ENCODE data around the gene TRAK1.

The TRAK1 gene

DNA sequence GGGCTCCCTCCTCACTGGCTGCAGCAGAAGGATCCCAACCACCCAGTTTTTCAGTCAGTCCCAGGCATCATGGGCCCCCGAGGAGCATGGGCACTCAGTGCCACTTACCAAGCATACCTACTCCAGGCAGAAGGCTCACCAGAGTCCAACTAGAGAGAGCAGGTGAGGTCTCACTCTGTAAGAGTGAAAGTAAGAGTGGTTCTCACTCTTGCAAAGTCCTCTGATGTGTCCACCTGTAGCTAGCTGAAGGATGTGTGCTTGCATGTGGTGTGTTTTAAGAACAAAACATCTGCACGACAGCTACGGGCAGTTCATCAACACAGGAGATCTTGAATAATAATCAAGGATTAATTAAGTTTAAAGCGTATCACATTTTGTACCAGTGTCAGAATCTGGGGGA lies 125.1 kb downstream of the TRAK1 start:
- no peak overlapping the region for H3K4me3 ChIP-seq (replicated peaks; ENCODE audit: low read depth, low read length)
- TF ChIP-seq, protein P1, sequence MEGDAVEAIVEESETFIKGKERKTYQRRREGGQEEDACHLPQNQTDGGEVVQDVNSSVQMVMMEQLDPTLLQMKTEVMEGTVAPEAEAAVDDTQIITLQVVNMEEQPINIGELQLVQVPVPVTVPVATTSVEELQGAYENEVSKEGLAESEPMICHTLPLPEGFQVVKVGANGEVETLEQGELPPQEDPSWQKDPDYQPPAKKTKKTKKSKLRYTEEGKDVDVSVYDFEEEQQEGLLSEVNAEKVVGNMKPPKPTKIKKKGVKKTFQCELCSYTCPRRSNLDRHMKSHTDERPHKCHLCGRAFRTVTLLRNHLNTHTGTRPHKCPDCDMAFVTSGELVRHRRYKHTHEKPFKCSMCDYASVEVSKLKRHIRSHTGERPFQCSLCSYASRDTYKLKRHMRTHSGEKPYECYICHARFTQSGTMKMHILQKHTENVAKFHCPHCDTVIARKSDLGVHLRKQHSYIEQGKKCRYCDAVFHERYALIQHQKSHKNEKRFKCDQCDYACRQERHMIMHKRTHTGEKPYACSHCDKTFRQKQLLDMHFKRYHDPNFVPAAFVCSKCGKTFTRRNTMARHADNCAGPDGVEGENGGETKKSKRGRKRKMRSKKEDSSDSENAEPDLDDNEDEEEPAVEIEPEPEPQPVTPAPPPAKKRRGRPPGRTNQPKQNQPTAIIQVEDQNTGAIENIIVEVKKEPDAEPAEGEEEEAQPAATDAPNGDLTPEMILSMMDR (IDR thresholded peaks at IDR 0.05; ENCODE audit: low read depth, low read length, missing control alignments), result no peak
- DNase-seq (ENCODE audit: extremely low read depth, low read depth), result no peak

DNA sequence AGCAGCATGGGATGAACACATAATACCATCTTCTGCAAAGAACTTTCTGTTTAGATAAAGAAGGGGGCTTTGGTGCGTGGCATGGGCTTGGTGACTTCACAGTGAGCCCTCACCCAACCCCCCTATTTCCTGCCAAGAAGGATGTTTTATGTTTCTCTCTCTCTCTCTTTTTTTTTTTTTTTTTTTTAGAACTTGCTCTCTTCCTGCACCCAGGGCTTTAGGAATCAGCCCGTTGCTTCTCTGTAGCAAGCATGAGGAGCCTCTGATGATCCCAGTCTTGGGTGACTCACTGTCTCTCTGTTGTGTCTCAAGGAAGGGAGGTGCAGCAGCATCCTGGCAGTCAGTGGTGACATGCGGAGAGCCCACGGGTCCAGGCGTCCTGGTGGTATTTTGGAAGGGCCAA lies 125.8 kb downstream of the TRAK1 start:
- no peak overlapping the region for H3K4me3 ChIP-seq (replicated peaks; ENCODE audit: low read depth, low read length)
- TF ChIP-seq, protein P1 (IDR thresholded peaks at IDR 0.05; ENCODE audit: low read depth, low read length, missing control alignments), result no peak
- no peak for DNase-seq (ENCODE audit: extremely low read depth, low read depth)

DNA sequence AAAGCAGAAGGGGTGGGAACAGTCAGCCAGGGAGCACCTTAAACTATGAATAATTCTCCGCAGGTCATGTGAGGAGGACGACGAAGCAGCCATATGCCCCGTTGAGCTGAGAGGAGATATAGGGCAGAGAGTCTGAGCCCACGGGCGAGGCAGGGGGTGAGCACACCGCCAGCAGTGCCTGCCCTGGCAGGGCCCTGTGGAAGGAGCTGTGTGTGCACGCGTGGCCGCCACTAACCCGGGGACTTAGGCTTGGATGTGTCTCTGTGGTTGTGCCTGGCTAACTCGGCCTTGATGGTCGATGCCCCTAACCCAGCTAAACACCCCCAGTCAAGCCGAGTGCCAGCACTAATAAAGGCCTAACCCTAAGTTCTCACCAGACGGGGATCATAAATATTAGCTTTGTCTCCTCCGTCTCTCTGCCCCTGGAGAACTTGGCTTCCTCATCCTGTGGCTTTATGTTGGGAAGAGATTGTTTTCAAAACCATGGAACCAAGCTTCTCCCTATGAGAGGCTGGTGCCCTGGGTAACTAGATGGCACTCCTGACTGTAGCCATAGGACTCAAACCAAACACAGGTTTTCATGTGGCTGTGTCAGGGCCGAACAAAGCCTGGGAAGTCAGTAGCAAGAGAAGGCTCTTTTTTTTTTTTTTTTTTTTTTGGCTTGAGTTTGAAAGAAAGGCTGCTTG lies 129.4 kb downstream of the TRAK1 start:
- H3K4me3 ChIP-seq (replicated peaks; ENCODE audit: low read depth, low read length), result no peak overlapping the region
- TF ChIP-seq, protein P1 (IDR thresholded peaks at IDR 0.05; ENCODE audit: low read depth, low read length, missing control alignments), result no peak
- DNase-seq (ENCODE audit: extremely low read depth, low read depth), result no peak

DNA sequence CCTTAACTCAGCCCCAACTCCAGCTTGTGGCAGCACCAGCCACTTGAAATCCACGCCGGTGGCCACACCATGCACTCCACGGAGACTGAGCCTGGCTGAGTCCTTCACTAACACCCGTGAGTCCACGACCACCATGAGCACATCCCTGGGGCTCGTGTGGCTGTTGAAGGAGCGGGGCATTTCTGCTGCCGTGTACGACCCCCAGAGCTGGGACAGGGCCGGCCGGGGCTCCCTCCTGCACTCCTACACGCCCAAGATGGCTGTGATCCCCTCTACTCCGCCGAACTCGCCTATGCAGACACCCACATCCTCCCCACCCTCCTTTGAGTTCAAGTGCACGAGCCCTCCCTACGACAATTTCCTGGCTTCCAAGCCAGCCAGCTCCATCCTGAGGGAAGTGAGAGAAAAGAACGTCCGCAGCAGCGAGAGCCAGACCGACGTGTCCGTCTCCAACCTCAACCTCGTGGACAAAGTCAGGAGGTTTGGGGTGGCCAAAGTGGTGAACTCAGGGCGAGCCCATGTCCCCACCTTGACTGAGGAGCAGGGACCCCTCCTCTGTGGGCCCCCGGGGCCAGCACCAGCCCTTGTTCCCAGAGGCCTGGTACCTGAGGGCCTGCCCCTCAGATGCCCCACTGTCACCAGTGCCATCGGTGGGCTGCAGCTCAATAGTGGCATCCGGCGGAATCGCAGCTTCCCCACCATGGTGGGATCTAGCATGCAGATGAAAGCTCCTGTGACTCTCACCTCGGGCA lies 132.0 kb downstream of the TRAK1 start:
- TF ChIP-seq, protein P1 (IDR thresholded peaks at IDR 0.05; ENCODE audit: low read depth, low read length, missing control alignments), result no peak

DNA sequence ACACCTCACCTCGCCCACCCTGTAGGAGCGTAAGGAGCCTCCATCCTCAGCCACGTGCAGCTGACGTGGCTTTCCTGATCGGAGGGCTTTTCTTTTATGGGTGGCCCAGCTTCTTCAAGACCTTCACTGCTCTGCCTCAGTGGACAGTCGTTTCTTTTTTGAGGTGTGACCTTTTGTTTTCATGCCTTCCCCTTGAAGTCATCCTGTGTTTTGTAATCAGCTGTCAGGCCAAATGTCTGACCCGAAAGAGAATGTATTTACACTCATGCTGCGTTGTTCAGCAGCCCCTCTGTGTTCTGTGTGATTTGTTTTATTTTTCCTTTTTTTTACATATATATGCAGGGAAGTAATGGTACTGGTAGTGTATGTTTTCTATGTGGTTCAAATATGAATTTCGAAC lies 133.0 kb downstream of the TRAK1 start:
- no peak overlapping the region for H3K4me3 ChIP-seq (replicated peaks; ENCODE audit: low read depth, low read length)
- TF ChIP-seq, protein P1 (IDR thresholded peaks at IDR 0.05; ENCODE audit: low read depth, low read length, missing control alignments), result no peak
- no peak for DNase-seq (ENCODE audit: extremely low read depth, low read depth)

More for the DNA sequence above, 132.0 kb downstream of the TRAK1 start:
- H3K4me3 ChIP-seq (replicated peaks; ENCODE audit: low read depth, low read length), result no peak overlapping the region
- no peak for DNase-seq (ENCODE audit: extremely low read depth, low read depth)

DNA sequence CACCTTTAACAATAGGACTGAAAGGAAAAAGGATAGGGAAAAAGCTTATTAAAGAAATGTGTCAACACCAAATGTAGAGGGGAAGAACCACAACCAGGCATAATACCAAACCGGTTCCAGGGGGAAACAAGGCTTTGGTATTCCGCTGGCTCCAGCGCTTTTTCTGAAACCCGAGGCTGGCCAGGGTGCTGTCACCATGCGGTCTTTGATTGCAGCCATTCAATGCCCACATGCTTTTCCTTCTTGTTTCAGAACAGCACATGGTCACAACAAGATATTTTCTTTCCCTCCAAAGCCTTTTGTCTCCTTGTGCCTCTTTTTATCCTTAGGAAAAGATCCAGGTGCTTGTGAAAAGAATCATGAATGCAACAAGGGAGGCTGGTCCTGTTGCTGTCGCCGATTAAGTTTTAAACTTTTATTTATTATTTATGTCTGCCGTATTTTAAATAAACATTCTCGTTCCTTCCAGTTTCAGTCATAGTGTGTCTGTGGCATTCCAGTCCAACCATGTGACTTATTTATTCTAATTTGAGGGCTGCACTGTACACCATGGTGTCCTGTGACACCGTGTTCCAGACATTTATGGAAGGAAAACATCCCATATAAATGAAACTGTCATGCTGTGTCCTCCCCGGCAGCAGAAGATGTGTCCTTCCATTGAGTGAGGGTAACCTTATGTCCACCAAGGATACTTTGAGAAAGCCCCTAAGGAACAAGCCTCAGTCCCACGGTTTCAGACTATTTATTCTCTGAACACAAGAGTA lies 133.7 kb downstream of the TRAK1 start:
- no peak overlapping the region for H3K4me3 ChIP-seq (replicated peaks; ENCODE audit: low read depth, low read length)
- no peak for DNase-seq (ENCODE audit: extremely low read depth, low read depth)
- TF ChIP-seq, protein P1 (IDR thresholded peaks at IDR 0.05; ENCODE audit: low read depth, low read length, missing control alignments), result no peak
